Embryonic facial prominence (tissue), 1 donor: ENCODE measurements around the gene PBX1.
A peak's percentile ranks its signal among the peaks of the same experiment; 100 is the strongest.

ENCODE experiments used
- DNase-seq: peaks from one replicate; pipeline ENCODE4 v3.0.0-alpha.2; 2016; ENCODE audit errors: extremely low spot score

The PBX1 gene

GRCh38 chr1:164756741-164757140 is 197.8 kb downstream of the PBX1 start:
- no peak for DNase-seq

GRCh38 chr1:164757625-164758024 is 198.6 kb downstream of the PBX1 start:
- no peak for DNase-seq

DNA sequence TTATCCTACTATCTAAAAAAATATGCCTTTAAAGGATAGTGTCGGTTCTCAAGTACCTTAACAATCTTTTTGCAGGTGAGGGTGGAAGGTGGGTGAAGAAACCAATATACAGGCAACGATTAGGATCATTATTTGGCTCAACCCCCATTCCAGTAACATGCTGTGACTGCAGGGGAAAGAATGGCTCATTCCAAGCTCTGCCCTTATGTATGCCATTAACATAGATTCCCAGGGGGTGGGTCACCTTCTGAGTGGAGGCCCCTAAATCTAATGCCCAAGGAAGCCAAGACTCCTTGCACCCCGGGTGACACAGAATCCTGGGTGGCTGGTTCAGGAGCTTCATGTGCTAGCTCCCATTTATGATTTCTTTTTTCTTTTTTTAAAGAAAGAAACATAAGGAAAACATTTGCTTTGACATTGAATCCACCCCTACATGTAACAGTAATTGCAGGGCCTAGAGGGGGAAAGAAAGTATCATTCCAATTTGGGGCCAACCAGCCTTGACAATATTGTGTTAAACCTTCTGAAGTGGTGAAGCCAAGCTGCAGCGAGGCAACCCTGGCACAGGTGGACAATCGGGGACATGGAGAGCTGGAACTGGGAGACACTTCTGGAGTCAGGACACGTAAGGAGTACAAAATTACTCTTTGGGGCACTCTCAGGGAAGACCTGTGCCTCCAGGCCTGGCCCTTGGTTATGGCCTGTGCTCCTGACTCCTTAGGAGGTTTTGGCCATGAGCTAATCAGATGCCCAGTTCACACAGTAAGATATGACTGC is 200.3 kb downstream of the PBX1 start:
- DNase-seq, result peak; percentile 16

- DNase-seq, result no peak
Observed at GRCh38 chr1:164759979-164760469, 201.0 kb downstream of the PBX1 start.

GRCh38 chr1:164760569-164760968 is 201.6 kb downstream of the PBX1 start:
- DNase-seq, result no peak

DNA sequence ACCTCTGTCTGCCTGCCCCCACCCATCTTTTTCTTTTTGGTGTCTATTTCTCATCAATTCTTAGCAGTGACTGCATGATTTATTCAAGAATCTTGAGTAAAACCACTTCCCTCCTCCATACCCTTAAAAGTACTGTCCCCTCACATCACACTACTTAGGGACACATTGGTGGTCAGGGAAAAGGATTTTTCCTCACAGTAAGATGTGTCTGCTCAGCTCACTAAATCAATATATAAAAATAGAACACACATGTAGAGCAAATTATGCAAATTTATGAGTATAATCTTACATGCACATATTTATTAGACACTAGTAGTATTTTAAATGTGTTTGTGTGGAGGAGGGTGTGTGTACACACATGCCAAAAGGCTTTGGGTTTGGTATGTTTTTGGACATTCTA is 202.0 kb downstream of the PBX1 start:
- no peak for DNase-seq

DNA sequence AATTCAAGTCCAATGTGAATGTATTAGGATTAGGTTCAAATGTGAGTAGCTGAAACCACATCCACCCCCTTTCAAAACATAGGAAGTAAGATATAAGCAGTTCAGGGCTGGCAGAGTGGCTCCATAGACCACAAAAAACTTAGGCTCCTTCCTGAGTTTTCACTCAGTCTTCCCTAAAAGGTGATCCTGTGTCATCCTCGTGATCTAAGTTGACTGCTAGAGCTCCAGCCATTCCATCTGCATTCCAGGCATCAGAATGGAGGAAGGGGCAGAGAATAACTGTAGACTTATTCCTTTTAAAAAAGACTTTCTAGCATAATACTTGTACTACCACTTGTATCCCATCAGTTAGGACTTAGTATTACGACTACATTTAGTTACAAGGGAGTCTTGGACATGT is 204.1 kb downstream of the PBX1 start:
- DNase-seq, result no peak

DNA sequence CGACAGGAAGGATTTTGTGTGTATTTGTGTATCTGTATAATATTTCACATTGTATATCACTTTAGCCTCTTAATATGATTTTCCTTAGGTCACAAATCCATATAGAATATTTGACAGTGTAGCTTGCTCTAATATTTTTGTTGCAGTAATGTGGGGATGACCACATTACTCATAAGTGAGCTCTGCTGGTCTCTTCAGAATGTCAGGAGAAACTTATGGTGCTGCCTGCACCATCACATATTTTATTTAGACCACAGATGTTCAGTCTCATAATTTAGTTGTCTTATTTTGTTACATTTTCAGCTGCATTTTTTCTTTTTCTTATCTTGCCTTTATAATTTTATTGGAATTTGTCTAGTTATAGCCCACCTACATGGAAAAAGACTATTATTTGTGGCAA is 205.3 kb downstream of the PBX1 start:
- no peak for DNase-seq

- no peak for DNase-seq
Observed at GRCh38 chr1:164765557-164765956, 206.6 kb downstream of the PBX1 start.

DNA sequence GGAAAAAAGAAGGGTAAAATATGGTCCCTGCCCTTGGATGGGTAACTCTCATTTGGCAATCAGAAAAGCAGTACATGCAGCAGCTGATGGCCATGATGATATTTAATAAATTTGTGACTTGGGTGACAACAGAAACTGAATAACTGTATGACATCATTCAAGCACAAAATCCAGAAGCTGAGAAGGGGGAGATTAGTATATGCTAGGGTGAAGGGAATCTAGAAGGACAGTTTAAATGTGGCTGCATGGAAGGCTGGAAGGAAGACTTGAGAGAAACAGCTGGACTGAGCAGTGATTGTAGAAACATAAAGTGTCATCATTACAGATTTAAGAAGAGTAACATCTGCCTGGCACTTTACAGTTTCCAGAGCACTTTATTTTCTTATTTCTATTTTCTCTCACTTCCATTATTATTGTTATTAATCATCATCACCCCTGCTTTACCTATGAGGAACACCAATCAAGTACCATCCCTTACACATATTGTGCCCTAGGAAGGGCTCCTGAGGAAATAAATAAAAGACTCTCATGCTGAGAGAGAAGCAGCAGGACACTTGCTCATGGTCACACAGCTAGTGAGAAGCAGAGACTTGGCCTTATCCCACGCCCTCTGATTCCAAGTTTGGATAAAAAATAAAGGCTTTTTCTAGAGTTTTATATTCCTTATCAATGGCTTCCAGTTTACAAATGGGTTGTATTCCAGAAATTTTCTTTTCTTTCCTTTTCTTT is 207.2 kb downstream of the PBX1 start:
- DNase-seq, result no peak

GRCh38 chr1:164767752-164768402 is 208.9 kb downstream of the PBX1 start:
- DNase-seq, result no peak

DNA sequence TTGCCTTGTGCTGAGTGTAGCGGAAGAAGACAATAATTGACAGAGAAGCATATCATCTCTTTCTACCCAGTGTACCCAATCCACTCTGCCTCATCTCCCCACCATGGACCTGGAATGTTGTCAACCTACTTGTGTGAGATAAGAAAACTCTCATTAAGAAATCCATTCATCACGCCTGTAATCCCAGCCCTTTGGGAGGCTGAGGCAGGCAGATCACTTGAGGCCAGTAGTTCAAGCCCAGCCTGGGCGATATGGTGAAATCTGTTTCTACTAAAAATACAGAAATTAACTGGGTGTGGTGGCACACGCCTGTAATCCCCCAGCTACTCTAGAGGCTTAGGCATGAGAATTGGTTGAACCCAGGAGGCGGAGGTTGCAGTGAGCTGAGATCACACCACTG is 209.6 kb downstream of the PBX1 start:
- DNase-seq, result no peak

DNA sequence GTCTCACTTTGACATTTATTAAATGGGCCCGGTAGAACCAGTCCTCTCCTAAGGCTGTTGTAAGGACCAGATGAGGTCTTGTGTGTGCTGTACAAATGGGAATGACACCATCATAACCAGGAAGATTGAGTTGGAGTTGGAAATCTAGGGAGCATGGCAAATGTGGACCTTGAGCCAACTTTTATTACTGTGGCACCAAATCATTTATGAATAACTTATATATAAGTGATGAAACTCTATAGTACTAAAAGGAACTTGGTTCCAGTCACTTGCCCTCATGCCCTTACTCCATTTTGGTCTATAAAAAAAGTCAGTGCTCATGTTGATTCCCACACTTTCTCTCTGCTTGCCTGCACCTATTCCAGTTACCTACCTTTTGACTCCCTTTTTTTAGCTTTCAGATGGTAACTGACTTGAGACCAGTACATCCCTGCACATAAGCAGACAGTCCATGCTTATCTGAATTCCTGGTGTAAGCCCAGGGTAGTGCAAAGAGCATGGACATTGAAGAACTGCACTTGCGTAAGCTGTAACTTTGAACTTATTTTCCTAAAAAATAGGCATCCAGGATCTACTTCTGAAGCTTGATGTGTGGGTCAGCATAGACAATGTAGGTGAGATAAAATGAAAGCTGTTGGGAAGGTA is 210.6 kb downstream of the PBX1 start:
- no peak for DNase-seq

DNA sequence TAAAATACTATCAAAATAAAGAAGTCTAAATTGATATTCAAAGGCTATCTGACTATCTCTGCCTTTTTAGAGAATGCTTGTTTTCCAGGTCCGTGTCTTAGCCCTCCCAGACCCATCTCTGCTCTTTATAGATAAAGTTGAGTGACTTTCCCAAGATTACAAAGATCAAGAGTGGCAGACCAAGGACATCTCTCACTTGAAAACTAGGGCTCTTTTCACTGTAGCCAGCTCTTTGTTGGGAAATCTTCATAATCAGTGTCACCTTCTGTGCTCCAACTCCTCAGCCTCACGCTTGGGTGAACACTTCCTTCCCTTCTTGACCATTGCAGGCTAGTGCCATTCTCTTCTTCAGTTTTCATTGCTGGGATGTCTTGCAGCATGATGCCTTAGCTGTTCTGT is 211.1 kb downstream of the PBX1 start:
- no peak for DNase-seq

DNA sequence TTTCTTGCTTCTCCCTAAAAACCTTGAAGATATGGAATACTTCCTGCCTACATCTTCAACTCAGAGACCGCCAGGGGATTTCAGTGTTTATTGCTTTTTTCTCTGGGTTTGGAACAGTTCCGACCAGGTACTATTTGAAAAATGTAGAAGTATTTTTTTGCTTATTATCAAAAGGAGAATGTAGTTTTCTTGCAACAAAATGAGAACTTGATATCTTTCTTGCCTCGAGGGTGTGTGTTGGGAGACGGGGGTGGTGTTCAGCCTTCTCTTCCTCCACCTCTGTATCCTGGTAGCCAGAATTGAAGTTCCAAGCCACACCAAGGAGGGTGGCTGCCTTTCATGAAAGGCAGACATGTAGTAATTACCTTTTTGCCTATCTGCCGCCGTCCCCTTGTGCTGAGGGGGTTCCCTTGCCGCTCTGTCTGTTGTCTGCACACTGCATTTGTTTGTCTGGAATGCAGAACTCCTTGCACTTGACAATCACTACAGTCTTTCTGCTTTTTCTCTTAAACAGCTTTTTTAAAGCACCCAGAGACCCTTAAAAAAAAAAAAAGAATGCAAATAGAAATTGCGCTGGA is 212.1 kb downstream of the PBX1 start:
- DNase-seq, result no peak

GRCh38 chr1:164771619-164772361 is 212.8 kb downstream of the PBX1 start:
- DNase-seq, result no peak

GRCh38 chr1:164772635-164773034 is 213.7 kb downstream of the PBX1 start:
- no peak for DNase-seq

- no peak for DNase-seq
Observed at GRCh38 chr1:164773102-164773501, 214.1 kb downstream of the PBX1 start.

GRCh38 chr1:164774413-164774812 is 215.4 kb downstream of the PBX1 start:
- no peak for DNase-seq

DNA sequence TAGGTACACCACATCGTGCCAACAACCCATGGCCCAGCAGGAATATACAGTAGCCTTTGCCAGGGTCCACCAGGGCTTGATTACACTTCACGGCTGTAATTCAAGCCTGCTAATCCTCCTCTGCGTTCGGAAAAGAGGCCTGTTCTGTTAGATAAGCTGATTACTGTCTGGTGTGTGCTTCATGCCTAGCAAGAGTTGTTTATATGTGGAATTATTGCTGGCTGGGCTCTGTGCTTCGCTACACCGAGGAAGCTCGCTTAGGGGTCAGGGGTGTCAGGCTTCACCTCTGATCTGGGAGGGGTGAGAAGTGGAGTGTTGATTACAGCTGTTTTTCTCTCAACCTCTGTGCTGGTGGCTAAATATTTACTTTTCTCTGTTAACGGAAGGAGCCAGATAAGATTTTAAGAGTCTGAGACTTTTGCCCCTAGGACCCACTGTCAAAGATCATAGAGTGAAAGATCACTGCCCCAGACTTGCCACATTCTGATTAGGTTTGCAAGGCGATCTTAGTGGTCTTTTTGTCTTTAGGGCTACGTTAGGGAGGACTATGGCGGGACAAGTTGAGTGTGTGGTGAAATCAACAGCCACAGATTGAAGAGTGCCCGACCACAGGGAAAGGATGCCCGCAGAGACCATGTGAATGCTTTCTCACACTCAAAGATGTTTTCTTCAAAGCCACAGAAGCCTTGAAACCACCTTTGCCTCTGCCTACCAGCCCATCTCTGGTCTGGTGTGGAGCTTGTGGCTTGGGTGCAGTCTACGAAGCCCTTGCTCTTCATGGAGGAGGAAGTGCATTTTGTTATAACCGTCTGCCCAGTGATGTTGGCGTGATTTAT is 216.1 kb downstream of the PBX1 start:
- DNase-seq, result no peak
